ENCODE results near the gene LEF1. TPM values are rescaled to one million over a fixed set of nuclear protein-coding genes. Genes with fewer than 3 reads are reported as not detected.

LEF1 gene
- total and polyA plus RNA-seq, 2 of the 8 experiments (the other 6 are each of a cell fraction or from before 2014, with no cell fraction given) = 2.6 to 5.2 TPM

GRCh38 chr4:108056418-108056817 is 112.3 kb downstream of the LEF1 start:
- Histone ChIP-seq H2AK5ac (ENCODE audit: low read depth, low read length) (no peak overlapping the region), H2BK5ac (ENCODE audit: low read depth, low read length) (no peak overlapping the region), H3K18ac (ENCODE audit: extremely low read depth, low read length) (no peak overlapping the region), H4K91ac (replicated peaks; ENCODE audit: insufficient read length, low read length) (no peak overlapping the region), H2AFZ (ENCODE audit: low read length) (no peak overlapping the region), H3K4me1 (replicated peaks in 1 of 4; ENCODE audit: control insufficient read depth in 3 of 4, insufficient read depth in 4 of 4, low read length in 3 of 4) (no peaks in the 10 kb centered on the region; a peak in 1 of 7 replicates), H3K4ac (replicated peaks; ENCODE audit: insufficient read length, low read depth, low read length) (no peak overlapping the region), H4K20me1 (replicated peaks in 1 of 2; ENCODE audit: control insufficient read depth in 1 of 2, insufficient read depth in 2 of 2, low read length in 2 of 2) (no peaks in the 10 kb centered on the region), H3K4me3 (ENCODE audit: extremely low read depth in 1 of 4, insufficient read depth in 2 of 4, low read depth in 3 of 4, low read length in 4 of 4) (no peak overlapping the region), H3K79me1 (ENCODE audit: low read depth, low read length) (no peaks in the 10 kb centered on the region), H3K27me3 (replicated peaks in 1 of 4; ENCODE audit: control insufficient read depth in 3 of 4, extremely low read depth in 1 of 4, insufficient read depth in 3 of 4, low read length in 3 of 4) (no peaks in the 10 kb centered on the region), H2BK15ac (ENCODE audit: low read length) (no peak overlapping the region), H3K14ac (ENCODE audit: insufficient read length) (no peak overlapping the region), H3K36me3 (ENCODE audit: control insufficient read depth in 2 of 4, insufficient read depth in 4 of 4, low read length in 3 of 4) (no peaks in the 10 kb centered on the region), H2BK12ac (ENCODE audit: low read depth, low read length) (no peak overlapping the region), H3K4me2 (ENCODE audit: insufficient read depth in 1 of 2, low read depth in 2 of 2, low read length in 2 of 2) (no peak overlapping the region), H3K23ac (ENCODE audit: insufficient read length) (no peak overlapping the region), H4K5ac (ENCODE audit: insufficient read length, low read depth, low read length) (no peak overlapping the region), H3K9ac (replicated peaks in 1 of 4; ENCODE audit: extremely low read depth in 1 of 4, low read depth in 3 of 4, low read length in 3 of 4) (no peak overlapping the region), H2BK20ac (ENCODE audit: low read length) (no peak overlapping the region), H3K23me2 (ENCODE audit: low read depth, low read length) (no peaks in the 10 kb centered on the region), H3K9me3 (ENCODE audit: insufficient read depth in 2 of 2, low read depth in 1 of 2, low read length in 1 of 2) (no peaks in the 10 kb centered on the region), H2BK120ac (replicated peaks; ENCODE audit: low read depth, low read length) (no peak overlapping the region), H3K56ac (replicated peaks; ENCODE audit: insufficient read length, low read depth, low read length) (no peak overlapping the region), H4K8ac (ENCODE audit: extremely low read depth, insufficient read depth, low read length) (no peak overlapping the region), H3K79me2 (ENCODE audit: control insufficient read depth in 1 of 2, insufficient read depth in 2 of 2, low read length in 2 of 2) (no peaks in the 10 kb centered on the region), H3K27ac (ENCODE audit: low read depth, low read length) (no peak overlapping the region)
- WGBS, 2 experiments (ENCODE audit: extremely low coverage in 1 of 2, insufficient coverage in 1 of 2, insufficient read length in 1 of 2, insufficient replicate concordance in 2 of 2, low coverage in 1 of 2, low lambda C conversion rate in 2 of 2, missing lambda C conversion rate in 1 of 2) = 76% methylated on average over 6 of the region's 6 CpGs; no CpG with 5 or more reads in 1 of the 2 experiments
- ChIA-PET POLR2A (ENCODE audit: partially characterized antibody) (no interaction called here), CTCF (ENCODE audit: partially characterized antibody) (interaction anchor here (0.6 to 2.4 kb wide), 4 partner anchors 13 to 436 kb away, joined by 3 to 9 read pairs (median 4); no protein-coding TSS in a partner anchor)
- FAIRE-seq (no peak), DNase-seq (ENCODE audit: low read depth in 1 of 2, low spot score in 2 of 2) (no peak)
- TF ChIP-seq PHF8 (conservative IDR thresholded peaks at IDR 0.05; ENCODE audit: low read depth, low read length) (no peak), GTF2F1 (IDR thresholded peaks at IDR 0.05; ENCODE audit: borderline replicate concordance, low read depth, low read length) (no peak), TAF1 (IDR thresholded peaks at IDR 0.05; ENCODE audit: low read depth, low read length) (no peak), SP1 (IDR thresholded peaks at IDR 0.05; ENCODE audit: low read depth, low read length) (no peak), MAX (IDR thresholded peaks at IDR 0.05) (no peak), JUND (IDR thresholded peaks at IDR 0.05; ENCODE audit: low read length) (no peak), ASH2L (IDR thresholded peaks at IDR 0.05; ENCODE audit: low read length) (no peak), RNF2 (IDR thresholded peaks at IDR 0.05; ENCODE audit: borderline replicate concordance, low read depth, low read length, missing control alignments, poor library complexity, severe bottlenecking) (no peak), SIX5 (IDR thresholded peaks at IDR 0.05; ENCODE audit: low read depth, low read length) (no peak), FOSL1 (IDR thresholded peaks at IDR 0.05; ENCODE audit: insufficient read depth, low read depth, low read length) (no peak), SAP30 (IDR thresholded peaks at IDR 0.05; ENCODE audit: insufficient read depth, insufficient replicate concordance, low read length) (no peak), BACH1 (IDR thresholded peaks at IDR 0.05; ENCODE audit: low read length) (no peak), SP2 (IDR thresholded peaks at IDR 0.05; ENCODE audit: low read length) (no peak), CHD1 (IDR thresholded peaks at IDR 0.05; ENCODE audit: low read depth, low read length) (no peak), SIN3A (conservative IDR thresholded peaks at IDR 0.05 in 1 of 2, IDR thresholded peaks at IDR 0.05 in 1 of 2; ENCODE audit: low read depth in 1 of 2, low read length in 2 of 2) (no peak)

Measured in H1 (cell line).